Left ventricle myocardium inferior (tissue), 1 donor: ENCODE measurements around the gene ZNHIT1. TPM values are rescaled to one million over a fixed set of nuclear protein-coding genes. Genes with fewer than 3 reads are reported as not detected.

Experiments used
- DNase-seq: peaks from one replicate; pipeline ENCODE4 v3.0.0-alpha.2; 2020
- H3K27ac ChIP-seq: fragments of 200-600 bp; replicated peaks from 2 replicates; pipeline ENCODE4 v1.8.0; 2021
- H3K27me3 ChIP-seq: fragments of 200-600 bp; 2 replicates; pipeline ENCODE4 v1.8.0; 2021; ENCODE audit warnings: low read depth
- H3K36me3 ChIP-seq: fragments of 200-600 bp; 2 replicates; pipeline ENCODE4 v1.8.0; 2021
- H3K4me1 ChIP-seq: fragments of 200-600 bp; 2 replicates; pipeline ENCODE4 v1.8.0; 2021
- H3K4me3 ChIP-seq: fragments of 200-600 bp; 2 replicates; pipeline ENCODE4 v1.8.0; 2021; ENCODE audit warnings: mild to moderate bottlenecking, moderate library complexity
- H3K9me3 ChIP-seq: fragments of 200-600 bp; replicated peaks from 2 replicates; pipeline ENCODE4 v1.8.0; 2021
- CTCF ChIP-seq: fragments of 200-600 bp; IDR thresholded peaks from 2 replicates; pipeline ENCODE4 v1.8.0; 2021; ENCODE audit warnings: antibody characterized with exemption, mild to moderate bottlenecking, borderline replicate concordance
- intact Hi-C: fragments of 100-400 bp; cut with micrococcal nuclease; formaldehyde crosslinking; loops from one replicate; pipeline ENCODE4 v1.11.0; 2022
- total RNA-seq: library from RNA; stranded (reverse); fragmentation: NEBNext Ultra II Directional; extraction: Animal tissue kit (Norgen Biotek cat#: 25700); gene quantifications from one replicate; pipeline ENCODE4 v1.2.1, GENCODE V29; 2021
- donor health status: DM: no; HTN: yes; CAD: no; lungs with severe emphysema.

The ZNHIT1 gene
- total RNA-seq, 1 donor from 2014 or later: 56.9 TPM

- Histone ChIP-seq H3K9me3 (no peaks in the 10 kb centered on the region), H3K27me3 (peaks cover 100% of the 10 kb centered on the region), H3K27ac (no peak overlapping the region), H3K4me1 (peaks cover 38% of the 10 kb centered on the region), H3K36me3 (no peaks in the 10 kb centered on the region), H3K4me3 (no peak overlapping the region)
- intact Hi-C loops: no loop called here
- no peak for DNase-seq
- TF ChIP-seq CTCF: no peak
Observed at GRCh38 chr7:101170617-101171441, 47.1 kb upstream of the ZNHIT1 start.

GRCh38 chr7:101171442-101171837, 46.5 kb upstream of the ZNHIT1 start:
- intact Hi-C loops: no loop called here
- H3K27ac ChIP-seq: no peak overlapping the region
- H3K4me1 ChIP-seq: peaks cover 34% of the 10 kb centered on the region
- H3K36me3 ChIP-seq: no peaks in the 10 kb centered on the region
- TF ChIP-seq CTCF: no peak
- peaks cover 100% of the 10 kb centered on the region for H3K27me3 ChIP-seq
- no peaks in the 10 kb centered on the region for H3K9me3 ChIP-seq
- DNase-seq: no peak
- H3K4me3 ChIP-seq: no peak overlapping the region

- intact Hi-C loops: no loop called here
- Histone ChIP-seq H3K27ac (no peak overlapping the region), H3K36me3 (no peaks in the 10 kb centered on the region), H3K27me3 (peaks cover 100% of the 10 kb centered on the region), H3K9me3 (no peaks in the 10 kb centered on the region), H3K4me3 (peak overlapping the region; percentile 29), H3K4me1 (peaks cover 34% of the 10 kb centered on the region)
- no peak for DNase-seq
- no peak for TF ChIP-seq CTCF
Observed at GRCh38 chr7:101172005-101172853, 45.7 kb upstream of the ZNHIT1 start.

- H3K4me3 ChIP-seq: peak overlapping the region; percentile 54
- DNase-seq: peak; percentile 75
- no peaks in the 10 kb centered on the region for H3K36me3 ChIP-seq
- peaks cover 34% of the 10 kb centered on the region for H3K4me1 ChIP-seq
- H3K27me3 ChIP-seq: peaks cover 100% of the 10 kb centered on the region
- intact Hi-C loops: no loop called here
- no peaks in the 10 kb centered on the region for H3K9me3 ChIP-seq
- H3K27ac ChIP-seq: no peak overlapping the region
- no peak for TF ChIP-seq CTCF
Observed at GRCh38 chr7:101172854-101173751, 44.9 kb upstream of the ZNHIT1 start.

GRCh38 chr7:101173752-101174244, 44.2 kb upstream of the ZNHIT1 start:
- no peaks in the 10 kb centered on the region for H3K36me3 ChIP-seq
- intact Hi-C loops: no loop called here

More at GRCh38 chr7:101173752-101174244, 44.2 kb upstream of the ZNHIT1 start:
- Histone ChIP-seq H3K4me1 (peaks cover 34% of the 10 kb centered on the region), H3K27me3 (peaks cover 100% of the 10 kb centered on the region), H3K4me3 (peak overlapping the region; percentile 54), H3K9me3 (no peaks in the 10 kb centered on the region), H3K27ac (no peak overlapping the region)
- TF ChIP-seq CTCF: no peak
- no peak for DNase-seq
